ENCODE measurements around the gene ATP6V1G1. TPM values are rescaled to one million over a fixed set of nuclear protein-coding genes. Genes with fewer than 3 reads are reported as not detected.

ATP6V1G1 gene
- total and polyA plus RNA-seq, 2 of the 13 experiments (the other 11 are each of a cell fraction or from before 2014, with no cell fraction given), result 108 to 158 TPM

GRCh38 chr9:114570742-114571141 is 16.8 kb upstream of the ATP6V1G1 start (continued):
- peak in 1 of 2 experiments; percentile 18; a peak in 1 of 4 replicates for TF ChIP-seq EP300 (IDR thresholded peaks at IDR 0.05; ENCODE audit: low read depth in 2 of 2, low read length in 2 of 2)
- TF ChIP-seq EP300 (CRISPR knock-in tag; IDR thresholded peaks at IDR 0.05; ENCODE audit: borderline replicate concordance), result no peak
- no peak for TF ChIP-seq RARG (CRISPR knock-in tag; IDR thresholded peaks at IDR 0.05; ENCODE audit: low read depth)
- TF ChIP-seq PLRG1 (conservative IDR thresholded peaks at IDR 0.05), result no peak
- TF ChIP-seq ZNF674 (CRISPR knock-in tag; IDR thresholded peaks at IDR 0.05; ENCODE audit: low read depth), result no peak
- no peak for TF ChIP-seq ZNF737 (CRISPR knock-in tag; IDR thresholded peaks at IDR 0.05; ENCODE audit: borderline replicate concordance)
- no peak for TF ChIP-seq ZFYVE20 (CRISPR knock-in tag; IDR thresholded peaks at IDR 0.05; ENCODE audit: borderline replicate concordance, low read depth)
- TF ChIP-seq, protein P1, sequence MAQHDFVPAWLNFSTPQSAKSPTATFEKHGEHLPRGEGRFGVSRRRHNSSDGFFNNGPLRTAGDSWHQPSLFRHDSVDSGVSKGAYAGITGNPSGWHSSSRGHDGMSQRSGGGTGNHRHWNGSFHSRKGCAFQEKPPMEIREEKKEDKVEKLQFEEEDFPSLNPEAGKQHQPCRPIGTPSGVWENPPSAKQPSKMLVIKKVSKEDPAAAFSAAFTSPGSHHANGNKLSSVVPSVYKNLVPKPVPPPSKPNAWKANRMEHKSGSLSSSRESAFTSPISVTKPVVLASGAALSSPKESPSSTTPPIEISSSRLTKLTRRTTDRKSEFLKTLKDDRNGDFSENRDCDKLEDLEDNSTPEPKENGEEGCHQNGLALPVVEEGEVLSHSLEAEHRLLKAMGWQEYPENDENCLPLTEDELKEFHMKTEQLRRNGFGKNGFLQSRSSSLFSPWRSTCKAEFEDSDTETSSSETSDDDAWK (CRISPR knock-in tag; IDR thresholded peaks at IDR 0.05), result no peak
- TF ChIP-seq REST (IDR thresholded peaks at IDR 0.05; ENCODE audit: borderline replicate concordance in 1 of 2, low read depth in 1 of 2, low read length in 2 of 2), result no peak
- TF ChIP-seq NR2F2 (IDR thresholded peaks at IDR 0.05; ENCODE audit: borderline replicate concordance, low read depth), result no peak
- no peak for TF ChIP-seq SOX6 (IDR thresholded peaks at IDR 0.05)
- TF ChIP-seq SOX6 (CRISPR knock-in tag; IDR thresholded peaks at IDR 0.05), result peak; percentile 78
- TF ChIP-seq SALL1 (CRISPR knock-in tag; IDR thresholded peaks at IDR 0.05), result peak; percentile 11; the same call in 1 of the 2 replicates
- no peak for TF ChIP-seq FOXJ3 (CRISPR knock-in tag; IDR thresholded peaks at IDR 0.05; ENCODE audit: borderline replicate concordance)
- no peak for TF ChIP-seq ZEB1 (IDR thresholded peaks at IDR 0.05; ENCODE audit: insufficient replicate concordance, low read depth)
- TF ChIP-seq ZNF3 (CRISPR knock-in tag; IDR thresholded peaks at IDR 0.05), result no peak
- TF ChIP-seq DMTF1 (CRISPR knock-in tag; IDR thresholded peaks at IDR 0.05), result no peak
- no peak for TF ChIP-seq BCL3 (CRISPR knock-in tag; IDR thresholded peaks at IDR 0.05)
- TF ChIP-seq ZNF124 (CRISPR knock-in tag; IDR thresholded peaks at IDR 0.05), result no peak
